DMS 273 (cell line): Measurements from ENCODE around the gene XPC.
"Not testable (repeated sequence)": the region's sequence is repeated elsewhere in the genome, so short reads cannot be mapped to it uniquely, and the experiment has no call there.

ENCODE experiments used
- DNase-seq: peaks from one replicate; lab custom pipeline; 2025; ENCODE audit not compliant: unreplicated experiment; lab: John Stamatoyannopoulos, UW

The XPC gene

GRCh38 chr3:14122301-14122700 is 56.1 kb downstream of the XPC start:
- no peak for DNase-seq

GRCh38 chr3:14121859-14122258 is 56.5 kb downstream of the XPC start:
- no peak for DNase-seq

- DNase-seq = not testable (repeated sequence)
These were observed 57.4 kb downstream of the XPC start for GRCh38 chr3:14120921-14121448.

GRCh38 chr3:14120111-14120920 is 58.1 kb downstream of the XPC start:
- DNase-seq = no peak

GRCh38 chr3:14119651-14120050 is 58.8 kb downstream of the XPC start:
- DNase-seq = no peak

- DNase-seq = peak; percentile 21
These were observed 59.7 kb downstream of the XPC start for GRCh38 chr3:14118400-14119381.

- DNase-seq = no peak
These were observed 60.7 kb downstream of the XPC start for GRCh38 chr3:14117468-14118399.

- no peak for DNase-seq
These were observed 64.3 kb downstream of the XPC start for GRCh38 chr3:14113965-14114635.

- DNase-seq = no peak
These were observed 67.7 kb downstream of the XPC start for GRCh38 chr3:14110699-14111098.

GRCh38 chr3:14109821-14110220 is 68.6 kb downstream of the XPC start:
- DNase-seq = not testable (repeated sequence)

GRCh38 chr3:14097616-14098391 is 80.6 kb downstream of the XPC start:
- no peak for DNase-seq

GRCh38 chr3:14096742-14097141 is 81.7 kb downstream of the XPC start:
- peak; percentile 5 for DNase-seq
